HG03469 (cell line): ENCODE results near the gene ARHGAP30.
A peak's percentile ranks its signal among the peaks of the same experiment; 100 is the strongest.
"Not testable (repeated sequence)": the region's sequence is repeated elsewhere in the genome, so short reads cannot be mapped to it uniquely, and the experiment has no call there.

Experiments
- ATAC-seq: cut with Tn5 transposase; IDR thresholded peaks from one replicate; pipeline ENCODE4 v1.9.1; 2021; ENCODE audit warnings: mild to moderate bottlenecking, moderate library complexity, moderate number of reproducible peaks; ENCODE audit not compliant: unreplicated experiment

ARHGAP30 gene, protein sequence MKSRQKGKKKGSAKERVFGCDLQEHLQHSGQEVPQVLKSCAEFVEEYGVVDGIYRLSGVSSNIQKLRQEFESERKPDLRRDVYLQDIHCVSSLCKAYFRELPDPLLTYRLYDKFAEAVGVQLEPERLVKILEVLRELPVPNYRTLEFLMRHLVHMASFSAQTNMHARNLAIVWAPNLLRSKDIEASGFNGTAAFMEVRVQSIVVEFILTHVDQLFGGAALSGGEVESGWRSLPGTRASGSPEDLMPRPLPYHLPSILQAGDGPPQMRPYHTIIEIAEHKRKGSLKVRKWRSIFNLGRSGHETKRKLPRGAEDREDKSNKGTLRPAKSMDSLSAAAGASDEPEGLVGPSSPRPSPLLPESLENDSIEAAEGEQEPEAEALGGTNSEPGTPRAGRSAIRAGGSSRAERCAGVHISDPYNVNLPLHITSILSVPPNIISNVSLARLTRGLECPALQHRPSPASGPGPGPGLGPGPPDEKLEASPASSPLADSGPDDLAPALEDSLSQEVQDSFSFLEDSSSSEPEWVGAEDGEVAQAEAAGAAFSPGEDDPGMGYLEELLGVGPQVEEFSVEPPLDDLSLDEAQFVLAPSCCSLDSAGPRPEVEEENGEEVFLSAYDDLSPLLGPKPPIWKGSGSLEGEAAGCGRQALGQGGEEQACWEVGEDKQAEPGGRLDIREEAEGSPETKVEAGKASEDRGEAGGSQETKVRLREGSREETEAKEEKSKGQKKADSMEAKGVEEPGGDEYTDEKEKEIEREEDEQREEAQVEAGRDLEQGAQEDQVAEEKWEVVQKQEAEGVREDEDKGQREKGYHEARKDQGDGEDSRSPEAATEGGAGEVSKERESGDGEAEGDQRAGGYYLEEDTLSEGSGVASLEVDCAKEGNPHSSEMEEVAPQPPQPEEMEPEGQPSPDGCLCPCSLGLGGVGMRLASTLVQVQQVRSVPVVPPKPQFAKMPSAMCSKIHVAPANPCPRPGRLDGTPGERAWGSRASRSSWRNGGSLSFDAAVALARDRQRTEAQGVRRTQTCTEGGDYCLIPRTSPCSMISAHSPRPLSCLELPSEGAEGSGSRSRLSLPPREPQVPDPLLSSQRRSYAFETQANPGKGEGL

DNA sequence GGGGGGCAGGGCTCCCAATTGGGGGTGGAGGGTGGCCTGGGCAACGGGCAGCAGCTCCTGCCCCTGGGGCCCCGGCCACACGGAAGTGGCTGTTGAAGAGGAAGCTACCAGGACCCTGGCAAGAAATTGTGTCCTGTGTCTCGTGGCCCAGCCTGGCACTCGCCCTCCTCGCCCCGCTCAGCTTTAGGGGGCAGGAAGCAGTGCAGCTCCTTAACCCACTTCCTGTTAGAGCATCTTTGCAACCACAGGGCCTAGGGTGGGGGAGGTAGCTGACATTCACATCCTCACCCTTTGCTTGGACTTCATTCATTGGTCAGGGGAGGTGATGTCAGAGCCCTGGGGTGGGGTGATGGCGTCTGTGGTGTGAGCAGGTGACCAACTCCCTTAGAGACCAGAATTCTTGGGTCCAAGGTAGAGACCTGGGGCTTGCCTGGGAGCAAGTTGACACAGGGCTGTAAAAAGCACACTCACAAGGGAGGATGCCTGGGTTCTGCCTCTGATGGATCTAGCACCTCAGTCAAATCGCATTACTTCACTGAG, at the start of gene ARHGAP30:
Gene ARHGAP30 (minus strand): TSS at position 161 of the 540 bp plus-strand sequence. CDS start 267 bp downstream, outside the sequence.
- peak; percentile 68 for ATAC-seq

DNA sequence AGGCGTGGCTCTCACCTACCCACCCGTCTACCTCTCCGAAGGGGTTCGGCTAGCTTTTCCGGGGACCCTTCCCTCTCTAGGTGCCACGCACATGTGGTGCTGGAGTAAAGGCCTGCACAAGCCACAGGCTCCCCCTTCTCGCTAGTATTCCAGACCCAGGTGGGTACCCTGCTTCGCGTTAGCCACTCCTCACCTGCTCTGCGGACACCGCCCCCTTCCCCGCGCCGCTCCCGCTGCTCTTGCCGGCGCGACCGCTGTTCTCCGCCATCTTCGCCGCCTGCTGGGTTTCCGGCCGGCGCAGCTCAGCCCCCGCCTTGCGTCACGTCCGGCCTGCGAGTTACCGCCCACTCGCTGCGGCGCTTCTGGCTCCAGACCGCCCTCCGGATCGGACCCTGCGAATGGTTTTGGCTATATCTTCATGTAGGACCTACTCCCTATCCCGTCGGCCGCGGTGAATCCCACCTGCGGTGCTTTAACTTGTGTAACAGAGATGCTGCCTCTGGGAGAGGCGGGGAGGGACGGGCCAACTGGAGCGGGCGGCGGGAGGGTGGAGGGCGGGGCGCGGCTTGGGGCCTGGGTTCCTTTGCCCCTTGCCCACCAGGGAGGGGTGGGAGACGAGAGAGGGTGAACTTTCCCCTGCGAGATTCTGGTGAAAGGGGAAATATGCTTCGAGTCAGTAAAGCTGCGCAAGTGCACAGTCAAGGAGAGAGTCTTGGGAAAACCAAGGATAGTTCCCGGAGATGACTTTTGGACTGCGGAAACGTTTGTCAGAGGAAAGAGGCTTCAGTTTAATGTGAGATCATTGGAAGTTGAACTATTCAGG, 48.3 kb upstream of the ARHGAP30 start, which contains the start of the genes NIT1 and PFDN2:
Gene NIT1 (plus strand): TSS at position 347 of the 823 bp plus-strand sequence. CDS start 72 bp downstream, at position 419.
Gene PFDN2 (minus strand): TSS at position 279 of the 823 bp plus-strand sequence. CDS start 11 bp downstream, at position 268.
- peak; percentile 53 for ATAC-seq

DNA sequence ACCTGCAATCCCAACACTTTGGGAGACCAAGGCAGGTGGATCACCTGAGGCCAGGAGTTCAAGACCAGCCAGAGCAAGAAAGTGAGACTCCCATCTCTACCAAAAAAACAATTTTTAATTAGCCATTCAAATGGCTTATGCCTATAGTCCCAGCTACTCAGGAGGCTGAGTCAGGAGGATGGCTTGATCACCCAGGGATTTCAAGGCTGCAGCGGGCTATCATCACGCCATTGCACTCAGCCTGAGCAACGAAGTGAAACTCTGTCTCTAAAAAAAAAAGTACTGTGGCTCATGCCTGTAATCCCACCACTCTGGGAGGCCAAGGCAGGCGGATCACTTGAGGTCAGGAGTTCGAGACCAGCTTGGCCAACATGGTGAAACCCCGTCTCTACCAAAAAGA, 46.3 kb upstream of the ARHGAP30 start:
- ATAC-seq: not testable (repeated sequence)

DNA sequence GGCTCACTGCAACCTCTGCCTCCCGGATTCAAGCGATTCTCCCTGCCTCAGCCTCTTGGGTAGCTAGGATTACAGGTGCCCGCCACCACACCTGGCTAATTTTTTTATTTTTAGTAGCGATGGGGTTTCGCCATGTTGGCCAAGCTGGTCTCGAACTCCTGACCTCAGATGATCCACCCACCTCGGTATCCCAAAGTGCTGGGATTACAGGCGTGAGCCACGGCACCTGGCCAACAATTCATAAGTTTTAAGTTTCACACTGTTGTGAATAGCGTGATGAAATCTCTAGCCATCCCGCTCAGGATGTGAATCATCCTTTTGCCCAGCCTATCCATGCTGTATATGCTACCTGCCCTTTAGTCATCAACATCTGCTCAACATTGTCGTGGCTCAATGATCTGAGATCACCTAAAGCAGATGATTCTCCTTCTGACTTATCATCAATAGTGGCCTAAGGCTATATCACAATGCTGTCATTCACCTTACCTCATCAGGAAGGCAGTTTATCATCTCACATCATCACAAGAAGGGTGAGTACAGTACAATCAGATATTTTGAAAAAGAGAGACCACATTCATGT, 45.5 kb upstream of the ARHGAP30 start:
- ATAC-seq: no peak

DNA sequence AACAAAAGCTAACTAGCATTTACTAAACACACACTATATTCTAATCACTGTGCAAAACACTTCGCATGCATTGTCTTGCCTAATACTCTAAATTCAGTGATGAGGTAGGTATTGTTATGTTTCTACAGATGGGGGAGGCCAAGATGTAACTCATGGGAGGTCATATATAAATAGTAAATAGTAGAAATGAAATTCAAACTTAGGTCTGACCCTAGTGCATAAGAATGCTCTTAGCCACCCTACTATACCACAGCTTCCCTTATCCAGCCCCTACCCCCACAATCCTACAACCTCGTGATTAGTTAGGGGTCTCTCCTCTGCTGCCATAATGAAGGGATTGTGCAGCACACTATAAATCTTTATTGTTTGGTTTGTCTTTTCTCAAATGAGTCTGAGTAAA, 44.9 kb upstream of the ARHGAP30 start:
- ATAC-seq: no peak

DNA sequence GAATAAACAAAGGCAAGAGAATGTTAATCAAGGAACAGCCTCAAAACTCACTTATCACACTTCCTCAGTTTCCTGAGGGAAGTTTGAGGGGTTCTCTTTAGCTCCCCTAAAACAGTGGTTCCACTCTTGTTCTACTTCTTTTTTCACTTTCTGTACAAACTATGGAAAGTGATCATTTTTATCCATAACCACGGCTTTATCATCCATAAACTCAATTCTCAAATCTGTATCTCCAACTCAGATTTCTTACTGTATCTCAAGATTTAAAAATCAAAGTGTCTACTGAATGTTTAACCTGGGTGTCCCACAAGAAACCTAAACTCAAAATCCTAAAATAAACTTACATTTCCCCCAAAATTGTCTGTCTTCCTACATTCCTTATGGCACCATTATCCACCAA, 44.2 kb upstream of the ARHGAP30 start:
- ATAC-seq: no peak

DNA sequence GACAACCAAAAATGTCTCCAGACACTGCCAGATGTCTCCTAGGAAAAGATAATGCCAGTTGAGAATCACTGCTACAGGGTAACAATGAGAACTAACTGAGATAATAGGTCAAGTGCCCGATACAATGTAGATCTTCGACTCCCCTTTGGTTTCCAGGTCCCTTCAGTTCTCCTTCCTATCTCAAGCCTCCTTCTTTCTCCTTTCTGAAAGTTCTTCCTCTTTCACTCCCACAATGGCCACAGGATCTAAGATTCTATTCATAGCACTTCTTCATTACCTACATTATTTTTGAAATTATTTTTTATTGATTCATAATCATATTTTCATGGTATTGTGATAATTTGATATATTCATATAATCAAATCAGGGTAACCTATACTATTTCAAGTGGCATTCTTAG, 41.8 kb upstream of the ARHGAP30 start:
- no peak for ATAC-seq

DNA sequence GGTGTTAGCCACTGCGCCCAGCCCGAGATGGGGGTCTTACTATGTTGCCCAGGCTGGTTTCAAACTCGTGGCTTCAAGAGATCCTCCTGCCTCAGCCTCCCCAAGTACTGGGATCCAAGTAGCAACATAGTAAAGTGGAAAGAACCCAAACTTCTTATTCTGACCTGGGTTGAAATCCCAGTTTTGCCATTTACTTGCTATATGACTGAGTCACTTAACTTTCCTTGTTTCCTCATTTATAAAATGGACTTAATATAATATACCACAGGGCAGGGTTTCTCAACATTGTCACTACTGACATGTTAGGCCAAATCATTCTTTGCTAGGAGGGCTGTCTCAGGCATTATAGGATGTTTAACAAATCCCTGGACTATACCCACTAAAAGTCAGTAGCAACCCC, 41.4 kb upstream of the ARHGAP30 start:
- ATAC-seq: no peak

DNA sequence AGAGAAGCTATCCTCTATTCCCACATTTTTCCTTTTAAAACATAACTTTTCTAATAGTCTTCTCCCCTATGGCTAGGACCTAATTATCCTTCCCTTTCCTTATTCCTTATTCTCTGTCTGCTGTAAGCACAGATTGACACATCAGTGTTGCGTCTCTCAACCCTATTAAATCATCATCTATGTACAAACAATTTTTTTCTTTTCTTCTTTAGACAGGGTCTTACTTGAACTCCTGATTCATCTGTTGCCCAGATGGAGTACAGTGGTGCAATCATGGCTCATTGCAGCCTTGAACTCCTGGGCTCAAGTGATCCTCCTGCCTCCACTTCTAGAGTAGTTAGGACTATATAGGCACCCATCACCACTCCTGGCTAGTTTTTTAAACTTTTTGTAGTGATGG, 36.7 kb upstream of the ARHGAP30 start:
- no peak for ATAC-seq

DNA sequence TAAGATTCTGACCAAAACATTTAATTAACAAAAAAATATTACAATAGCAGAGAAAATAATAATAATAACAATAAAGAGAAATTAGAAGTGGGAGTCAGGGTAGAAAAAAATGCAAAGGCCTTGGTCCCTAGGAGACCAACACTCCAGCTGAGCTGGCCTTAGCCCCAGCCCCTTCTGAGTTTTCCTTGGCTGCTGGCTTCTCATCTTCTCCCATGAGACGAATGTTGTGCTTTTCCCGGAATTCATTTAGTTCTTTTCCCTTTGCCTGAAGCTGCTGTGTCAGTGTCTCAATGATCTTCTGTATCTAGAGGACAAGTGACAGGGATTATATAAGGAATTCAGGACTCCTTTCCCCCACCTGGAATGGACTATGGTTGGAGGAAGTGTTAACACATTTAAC, 30.9 kb upstream of the ARHGAP30 start:
- ATAC-seq: no peak

DNA sequence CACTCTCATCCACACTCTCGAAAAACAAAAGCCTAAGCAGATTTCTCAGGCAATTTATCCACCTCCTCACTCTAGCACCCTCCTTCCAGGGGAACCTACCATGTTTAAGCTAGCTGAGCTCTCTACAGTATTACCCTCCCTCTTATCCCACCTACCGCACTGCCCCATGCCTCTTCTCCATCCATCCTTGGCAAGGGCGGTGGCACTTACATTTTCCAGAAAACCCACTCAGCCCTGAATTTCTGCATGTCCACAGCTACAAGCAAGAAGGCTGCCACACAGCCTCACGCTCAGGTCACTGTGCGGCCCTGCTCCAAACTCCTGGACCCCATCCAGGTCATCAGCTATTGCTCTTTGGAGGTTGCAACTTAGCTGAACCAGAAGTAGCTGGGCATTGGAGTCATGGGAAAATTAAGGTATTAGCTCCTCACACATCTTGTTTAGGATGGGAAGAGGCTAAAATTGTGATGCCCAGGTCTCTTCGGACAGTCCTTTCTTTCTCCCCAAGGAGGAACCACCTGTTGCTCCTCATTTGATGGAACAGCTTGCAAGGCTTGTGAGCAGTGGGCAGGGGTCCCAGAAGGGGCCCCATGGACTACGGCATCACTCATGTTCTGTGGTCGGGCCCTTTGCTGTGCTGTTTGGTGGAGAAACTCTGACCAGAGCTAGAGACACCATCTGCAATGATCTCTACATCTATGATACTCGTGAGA, 29.6 kb upstream of the ARHGAP30 start:
- no peak for ATAC-seq

DNA sequence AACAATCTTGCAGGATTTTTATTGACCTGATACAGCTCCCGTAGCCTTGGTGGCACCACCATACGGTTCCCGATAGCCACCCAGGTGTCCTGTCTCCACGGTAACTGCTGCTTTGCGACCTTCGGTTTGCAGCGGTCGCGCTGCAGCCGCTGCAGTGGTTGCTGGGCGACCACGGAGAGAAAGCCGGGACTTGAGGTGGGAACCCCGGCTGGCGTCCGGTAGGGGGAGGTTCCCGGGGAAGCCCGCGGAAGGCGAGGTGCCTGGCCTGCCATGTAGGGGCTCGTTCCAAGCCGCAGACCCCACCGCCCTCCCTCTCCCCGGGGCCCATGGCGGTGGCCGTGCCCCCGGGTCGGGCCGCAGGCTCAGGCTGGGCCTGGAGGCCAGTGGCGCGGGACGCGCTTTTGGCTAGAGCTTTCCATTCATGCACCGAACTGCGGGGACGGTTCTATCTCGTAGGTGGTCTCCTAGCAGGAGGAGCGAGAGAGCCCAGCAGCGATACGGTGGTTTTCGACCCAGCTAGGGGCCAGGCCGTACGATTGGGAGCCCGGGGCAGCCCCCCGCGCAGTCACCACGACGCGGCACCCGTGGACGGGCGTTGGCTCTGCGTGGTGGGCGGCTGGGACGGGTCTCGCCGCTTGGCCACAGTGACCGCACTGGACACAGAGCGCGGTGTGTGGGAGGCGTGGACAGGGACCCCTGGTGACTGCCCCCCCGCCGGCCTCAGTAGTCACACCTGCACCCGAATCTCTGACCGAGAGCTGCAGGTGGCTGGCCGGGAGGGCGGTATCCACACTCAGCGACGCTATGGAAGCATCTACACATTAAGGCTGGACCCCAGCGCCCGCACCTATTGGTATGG, 28.7 kb upstream of the ARHGAP30 start, which contains the start of gene KLHDC9:
Gene KLHDC9 (plus strand): TSS at position 152 of the 859 bp plus-strand sequence. CDS start 175 bp downstream, at position 327.
- peak; percentile 53 for ATAC-seq

DNA sequence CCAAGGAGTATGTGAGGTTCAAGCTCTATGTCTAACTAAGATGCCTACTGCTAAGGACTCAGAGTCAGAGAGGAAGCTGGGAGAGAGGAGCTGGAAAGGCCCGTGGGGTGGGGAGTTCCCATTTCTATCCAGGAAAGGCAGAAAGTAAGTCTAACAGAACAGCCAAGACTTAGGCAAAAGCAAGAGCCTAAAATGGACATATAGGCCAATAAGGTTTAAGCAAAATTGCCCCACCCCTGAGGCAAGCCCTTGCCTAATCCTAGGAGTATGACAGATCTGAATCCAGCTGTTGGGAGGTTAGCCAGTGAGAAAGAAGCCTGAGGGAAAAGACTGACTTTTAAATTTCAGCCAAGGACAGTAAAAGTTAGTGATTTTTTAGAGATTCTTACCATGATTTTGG, 26.8 kb upstream of the ARHGAP30 start:
- ATAC-seq: no peak

DNA sequence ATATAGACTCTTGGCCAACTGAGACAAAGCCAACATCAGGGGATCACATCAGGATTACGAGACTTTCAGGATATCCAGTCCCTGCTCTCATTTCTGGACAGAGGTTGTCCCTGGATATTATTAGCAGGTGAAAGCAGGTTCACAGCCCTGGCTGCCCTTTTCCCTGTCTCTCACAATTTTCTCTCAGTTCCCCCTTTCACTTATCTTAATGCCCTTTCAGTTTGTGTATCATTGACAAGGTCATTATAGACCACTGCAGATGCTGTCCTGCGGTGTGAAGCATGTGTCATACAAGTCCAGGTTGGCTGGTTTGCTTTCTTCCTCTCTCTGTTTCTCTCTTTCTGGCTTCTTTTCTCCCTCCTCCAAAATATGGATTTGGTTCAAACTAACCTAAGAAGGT, 26.3 kb upstream of the ARHGAP30 start:
- ATAC-seq: peak; percentile 26

DNA sequence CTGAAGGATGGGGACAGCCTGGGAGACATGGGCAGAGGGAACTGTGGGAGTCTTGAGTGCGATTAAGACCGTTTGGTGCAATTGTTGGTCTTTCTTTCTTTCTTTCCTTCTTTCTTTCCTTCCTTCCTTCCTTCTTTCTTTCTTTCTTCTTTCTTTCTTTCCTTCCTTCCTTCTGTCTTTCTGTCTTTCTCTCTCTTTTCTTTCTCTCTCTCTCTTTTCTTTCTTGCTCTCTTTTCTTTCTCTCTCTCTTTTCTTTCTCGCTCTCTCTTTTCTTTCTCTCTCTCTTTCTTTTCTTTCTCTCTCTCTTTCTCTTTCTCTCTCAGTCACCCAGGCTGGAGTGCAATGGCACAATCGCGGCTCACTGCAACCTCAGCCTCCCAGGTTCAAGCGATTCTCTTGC, 25.5 kb upstream of the ARHGAP30 start:
- no peak for ATAC-seq

DNA sequence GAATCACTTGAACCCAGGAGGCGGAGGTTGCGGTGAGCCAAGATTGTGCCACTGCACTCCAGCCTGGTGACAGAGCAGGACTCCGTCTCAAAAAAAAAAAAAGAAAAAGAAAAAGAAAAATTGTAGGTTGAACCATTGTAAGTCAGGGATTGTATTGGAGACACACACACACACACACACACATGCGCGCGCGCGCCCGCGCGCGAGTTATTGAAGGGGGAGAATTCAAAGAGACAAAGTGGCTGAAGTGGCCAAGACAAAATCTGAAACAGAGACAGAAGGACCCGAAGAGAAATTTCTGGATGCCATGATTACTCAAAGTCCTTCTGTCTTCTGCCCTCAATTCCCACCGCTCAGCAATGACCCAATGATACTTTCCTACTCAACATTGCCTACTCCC, 24.8 kb upstream of the ARHGAP30 start:
- no peak for ATAC-seq

DNA sequence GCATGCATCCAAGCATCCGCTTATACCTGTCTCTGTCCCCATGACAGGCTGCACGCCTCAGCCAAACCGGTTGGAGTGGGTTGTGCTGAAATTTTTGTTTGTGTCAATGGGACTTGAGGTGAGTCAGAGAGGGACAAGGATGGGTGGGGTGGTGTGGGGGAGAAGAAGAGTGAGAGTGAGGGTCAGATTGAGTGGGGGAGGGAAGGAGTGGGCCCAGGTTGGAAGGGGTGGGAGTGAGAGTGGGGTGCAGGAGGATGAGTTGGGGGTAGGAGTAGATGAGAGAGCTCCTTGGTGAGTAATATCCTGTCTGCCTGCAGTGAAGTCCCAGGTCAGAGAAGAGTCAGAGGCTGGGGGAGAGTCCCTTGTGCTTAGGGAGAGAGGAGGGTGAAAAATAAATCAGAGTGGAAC, 22.9 kb upstream of the ARHGAP30 start:
- no peak for ATAC-seq
